Activated naive CD8-positive, alpha-beta T cell (primary cell): ENCODE results near the gene SNX4.
"Not testable (repeated sequence)": the region's sequence is repeated elsewhere in the genome, so short reads cannot be mapped to it uniquely, and the experiment has no call there.

Experiments
- H3K27ac Mint-ChIP-seq: one replicate; pipeline ENCODE4 v1.8.0; 2021; ENCODE audit warnings: mixed read lengths
- H3K27me3 Mint-ChIP-seq: one replicate; pipeline ENCODE4 v1.8.0; 2021; ENCODE audit warnings: mixed read lengths
- H3K36me3 Mint-ChIP-seq: one replicate; pipeline ENCODE4 v1.8.0; 2021; ENCODE audit warnings: mixed read lengths
- H3K4me1 Mint-ChIP-seq: one replicate; pipeline ENCODE4 v1.8.0; 2021; ENCODE audit warnings: low read depth, mixed read lengths
- H3K4me3 Mint-ChIP-seq: one replicate; pipeline ENCODE4 v1.8.0; 2021; ENCODE audit warnings: mild to moderate bottlenecking, mixed read lengths
- H3K9me3 Mint-ChIP-seq: one replicate; pipeline ENCODE4 v1.8.0; 2021; ENCODE audit warnings: low read depth, mixed read lengths

The SNX4 gene

GRCh38 chr3:125519678-125520562, at the start of gene SNX4:
Gene SNX4, minus strand, starts transcription at chr3:125520202. Its CDS starts 30 bp downstream, at chr3:125520172.
- Mint-ChIP-seq H3K4me1 (peaks cover 37% of the 10 kb centered on the region), H3K27ac (peak within 1 kb of the TSS; percentile 90), H3K27me3 (no peaks in the 10 kb centered on the region), H3K36me3 (peaks cover 9% of the 10 kb centered on the region), H3K9me3 (no peaks in the 10 kb centered on the region), H3K4me3 (peak within 1 kb of the TSS; percentile 97)

- Mint-ChIP-seq H3K9me3 (no peaks in the 10 kb centered on the region), H3K4me3 (no peak overlapping the region), H3K27me3 (no peaks in the 10 kb centered on the region), H3K27ac (peak overlapping the region; percentile 38), H3K4me1 (peaks cover 3% of the 10 kb centered on the region), H3K36me3 (peaks cover 20% of the 10 kb centered on the region)
Measured at GRCh38 chr3:125556314-125556713, 36.3 kb upstream of the SNX4 start.

- Mint-ChIP-seq H3K9me3 (no peaks in the 10 kb centered on the region), H3K27me3 (no peaks in the 10 kb centered on the region), H3K36me3 (peaks cover 11% of the 10 kb centered on the region), H3K4me1 (peaks cover 7% of the 10 kb centered on the region), H3K4me3 (no peak overlapping the region), H3K27ac (no peak overlapping the region)
Measured at GRCh38 chr3:125552401-125552800, 32.4 kb upstream of the SNX4 start.

- no peaks in the 10 kb centered on the region for H3K27me3 Mint-ChIP-seq
- H3K4me3 Mint-ChIP-seq: no peak overlapping the region
- peaks cover 14% of the 10 kb centered on the region for H3K36me3 Mint-ChIP-seq
- H3K4me1 Mint-ChIP-seq: no peaks in the 10 kb centered on the region
- no peaks in the 10 kb centered on the region for H3K9me3 Mint-ChIP-seq
- H3K27ac Mint-ChIP-seq: no peak overlapping the region
Measured at GRCh38 chr3:125528920-125529319, 8.9 kb upstream of the SNX4 start.

GRCh38 chr3:125525153-125525552, 5.2 kb upstream of the SNX4 start:
- Mint-ChIP-seq H3K36me3 (peaks cover 10% of the 10 kb centered on the region), H3K9me3 (no peaks in the 10 kb centered on the region), H3K4me1 (peaks cover 8% of the 10 kb centered on the region), H3K27ac (no peak overlapping the region), H3K4me3 (no peak overlapping the region), H3K27me3 (no peaks in the 10 kb centered on the region)

- not testable (repeated sequence) for H3K27me3 Mint-ChIP-seq, H3K36me3 Mint-ChIP-seq, H3K9me3 Mint-ChIP-seq
- Mint-ChIP-seq H3K4me3 (peak overlapping the region; percentile 97), H3K4me1 (peaks cover 36% of the 10 kb centered on the region), H3K27ac (peak overlapping the region; percentile 90)
Measured at GRCh38 chr3:125520563-125520919, 539 bp upstream of the SNX4 start.

- H3K27me3 Mint-ChIP-seq: no peaks in the 10 kb centered on the region
- H3K9me3 Mint-ChIP-seq: no peaks in the 10 kb centered on the region
- H3K4me1 Mint-ChIP-seq: peaks cover 60% of the 10 kb centered on the region
- peaks cover 18% of the 10 kb centered on the region for H3K36me3 Mint-ChIP-seq
- H3K27ac Mint-ChIP-seq: no peak overlapping the region
- H3K4me3 Mint-ChIP-seq: no peak overlapping the region
Measured at GRCh38 chr3:125515421-125515820, 4.6 kb downstream of the SNX4 start.

- no peaks in the 10 kb centered on the region for H3K9me3 Mint-ChIP-seq
- peaks cover 50% of the 10 kb centered on the region for H3K4me1 Mint-ChIP-seq
- H3K36me3 Mint-ChIP-seq: peaks cover 27% of the 10 kb centered on the region
- no peak overlapping the region for H3K4me3 Mint-ChIP-seq
- no peak overlapping the region for H3K27ac Mint-ChIP-seq
- H3K27me3 Mint-ChIP-seq: no peaks in the 10 kb centered on the region
Measured at GRCh38 chr3:125513490-125514115, 6.4 kb downstream of the SNX4 start.

- Mint-ChIP-seq H3K4me1 (peaks cover 45% of the 10 kb centered on the region), H3K27me3 (no peaks in the 10 kb centered on the region), H3K4me3 (peak overlapping the region; percentile 52), H3K27ac (peak overlapping the region; percentile 90), H3K9me3 (no peaks in the 10 kb centered on the region), H3K36me3 (peaks cover 35% of the 10 kb centered on the region)
Measured at GRCh38 chr3:125512135-125512920, 7.7 kb downstream of the SNX4 start.

- H3K36me3 Mint-ChIP-seq: peaks cover 37% of the 10 kb centered on the region
- no peak overlapping the region for H3K4me3 Mint-ChIP-seq
- H3K4me1 Mint-ChIP-seq: peaks cover 43% of the 10 kb centered on the region
- H3K27ac Mint-ChIP-seq: peak overlapping the region; percentile 79
- no peaks in the 10 kb centered on the region for H3K9me3 Mint-ChIP-seq
- no peaks in the 10 kb centered on the region for H3K27me3 Mint-ChIP-seq
Measured at GRCh38 chr3:125511420-125512118, 8.4 kb downstream of the SNX4 start.

GRCh38 chr3:125507128-125507527, 12.9 kb downstream of the SNX4 start:
- peaks cover 30% of the 10 kb centered on the region for H3K36me3 Mint-ChIP-seq
- H3K27ac Mint-ChIP-seq: no peak overlapping the region
- H3K4me1 Mint-ChIP-seq: peaks cover 18% of the 10 kb centered on the region
- H3K9me3 Mint-ChIP-seq: no peaks in the 10 kb centered on the region
- peak overlapping the region; percentile 9 for H3K4me3 Mint-ChIP-seq
- H3K27me3 Mint-ChIP-seq: no peaks in the 10 kb centered on the region

GRCh38 chr3:125498630-125499029, 21.4 kb downstream of the SNX4 start:
- Mint-ChIP-seq H3K27me3 (no peaks in the 10 kb centered on the region), H3K27ac (no peak overlapping the region), H3K4me1 (no peaks in the 10 kb centered on the region), H3K9me3 (no peaks in the 10 kb centered on the region), H3K4me3 (no peak overlapping the region), H3K36me3 (peaks cover 8% of the 10 kb centered on the region)

- H3K27me3 Mint-ChIP-seq: no peaks in the 10 kb centered on the region
- H3K27ac Mint-ChIP-seq: no peak overlapping the region
- no peaks in the 10 kb centered on the region for H3K9me3 Mint-ChIP-seq
- H3K36me3 Mint-ChIP-seq: peaks cover 8% of the 10 kb centered on the region
- H3K4me3 Mint-ChIP-seq: no peak overlapping the region
- no peaks in the 10 kb centered on the region for H3K4me1 Mint-ChIP-seq
Measured at GRCh38 chr3:125496701-125497100, 23.3 kb downstream of the SNX4 start.

- Mint-ChIP-seq H3K27me3 (no peaks in the 10 kb centered on the region), H3K4me3 (no peak overlapping the region)
Measured at GRCh38 chr3:125482406-125482805, 37.6 kb downstream of the SNX4 start.

More at GRCh38 chr3:125482406-125482805, 37.6 kb downstream of the SNX4 start:
- no peaks in the 10 kb centered on the region for H3K4me1 Mint-ChIP-seq
- H3K27ac Mint-ChIP-seq: no peak overlapping the region
- H3K36me3 Mint-ChIP-seq: no peaks in the 10 kb centered on the region
- H3K9me3 Mint-ChIP-seq: no peaks in the 10 kb centered on the region
